Activated CD8-positive, alpha-beta memory T cell treated with anti-CD3 and anti-CD28 coated beads, Interleukin-2, amount 50 U/mL, for 24 hours (primary cell): Measurements from ENCODE around the gene ZMAT1.
"Not testable (repeated sequence)": the region's sequence is repeated elsewhere in the genome, so short reads cannot be mapped to it uniquely, and the experiment has no call there.

ENCODE experiments used
- DNase-seq: peaks from one replicate; pipeline ENCODE4 v3.0.0-alpha.2; 2020; ENCODE audit errors: extremely low read depth

Gene ZMAT1

DNA sequence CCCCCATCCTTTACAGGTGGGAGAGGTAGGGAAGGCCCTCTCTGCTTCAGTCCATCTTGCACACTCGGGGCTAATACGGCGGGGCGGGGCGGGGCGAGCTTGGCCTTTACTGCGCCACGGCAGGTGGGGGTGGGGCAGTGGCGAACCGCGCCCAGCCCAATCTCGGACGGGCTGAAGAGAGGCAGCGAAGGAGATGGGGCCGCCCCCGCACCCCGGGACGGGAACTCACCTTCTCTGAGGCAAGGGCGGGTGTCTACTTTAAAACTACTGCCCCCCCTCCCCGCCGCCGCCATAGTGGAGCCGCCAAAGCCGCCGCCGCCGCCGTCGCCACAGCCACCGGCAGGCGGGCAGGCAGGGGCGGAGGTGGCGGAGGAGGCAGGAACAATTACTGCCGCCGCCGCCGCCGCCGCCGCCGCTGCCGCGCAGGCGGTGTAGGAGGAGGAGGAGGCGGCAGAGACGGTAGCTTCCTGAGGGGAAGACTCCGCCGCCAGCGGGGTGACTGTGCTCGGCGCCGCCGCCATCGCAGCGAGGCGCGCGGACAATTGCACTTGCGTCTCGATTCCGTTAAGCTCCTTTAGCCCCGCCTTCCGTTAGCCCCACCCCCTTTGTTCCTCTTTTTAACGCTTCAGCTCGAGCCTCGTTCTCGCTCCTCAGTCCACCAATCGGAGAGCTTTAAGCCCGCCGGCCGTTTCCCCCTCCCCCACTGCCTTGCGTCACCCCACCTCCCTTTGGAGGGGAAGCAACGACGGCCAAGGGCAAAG lies at the start of gene ZMAT1:
Gene ZMAT1 (minus strand): TSS at position 540 of the 761 bp plus-strand sequence. CDS start 19 bp downstream, at position 521.
- peak; percentile 86 for DNase-seq

DNA sequence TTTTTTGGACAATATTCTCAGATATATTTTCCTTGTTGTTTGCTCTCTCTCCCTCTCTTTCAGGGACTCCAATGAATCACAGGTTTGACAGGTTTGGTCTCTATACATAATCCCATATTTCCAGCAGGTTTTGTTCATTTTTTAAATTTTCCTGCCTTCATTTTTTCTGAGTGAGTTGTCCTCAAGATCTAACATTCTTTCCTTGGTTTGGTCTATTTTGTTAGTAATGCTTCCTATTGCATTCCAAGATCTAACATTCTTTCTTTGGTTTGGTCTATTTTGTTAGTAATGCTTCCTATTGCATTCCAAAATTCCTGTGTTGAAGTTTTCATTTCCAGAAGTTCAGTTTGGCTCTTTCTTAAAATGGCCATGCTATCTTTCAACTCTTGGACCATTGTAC lies 45.3 kb upstream of the ZMAT1 start:
- DNase-seq = no peak

DNA sequence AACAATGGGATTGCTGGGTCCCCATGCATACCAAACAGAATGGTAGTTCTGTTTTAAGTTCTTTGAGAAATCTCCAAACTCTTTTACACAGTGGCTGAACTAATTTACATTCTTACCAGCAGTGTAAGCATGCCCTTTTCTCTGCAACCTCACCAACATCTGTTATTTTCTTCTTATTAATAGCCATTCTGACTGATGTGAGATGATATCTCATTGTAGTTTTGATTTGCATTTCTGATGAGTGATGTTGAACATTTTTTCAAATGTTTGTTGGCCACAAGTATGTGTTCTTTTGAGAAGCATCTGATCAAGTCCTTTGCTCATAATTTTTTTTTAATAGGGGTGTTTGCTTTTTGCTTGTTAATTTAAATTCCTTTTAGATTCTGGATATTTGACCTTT lies 41.2 kb upstream of the ZMAT1 start:
- no peak for DNase-seq

DNA sequence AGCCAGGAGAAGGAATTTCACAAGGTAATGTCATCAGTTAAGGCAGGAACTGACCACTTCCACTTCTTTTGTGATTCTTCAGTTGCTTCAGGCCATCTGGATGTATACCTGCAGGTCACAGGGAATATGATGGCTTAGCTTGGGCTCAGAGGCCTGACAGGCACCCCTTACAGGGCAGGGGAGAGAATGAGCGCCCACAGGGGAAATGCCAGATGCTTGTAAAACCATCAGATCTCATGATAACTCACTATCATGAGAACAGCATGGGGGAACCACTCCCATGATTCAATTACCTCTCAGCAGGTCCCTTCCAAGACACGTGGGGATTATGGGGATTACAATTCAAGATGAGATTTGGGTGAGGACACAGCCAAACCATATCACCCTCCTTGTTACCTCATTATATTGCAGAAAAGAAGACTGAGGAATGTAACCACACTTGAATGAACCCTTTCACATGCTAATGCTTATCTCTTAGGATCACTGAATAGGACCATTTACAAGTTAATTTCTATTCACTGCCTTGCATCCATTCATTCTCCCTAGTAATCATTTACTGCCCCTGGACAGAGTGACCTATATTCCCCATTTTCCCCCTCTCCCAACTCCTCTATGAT lies 33.2 kb upstream of the ZMAT1 start:
- DNase-seq = not testable (repeated sequence)

DNA sequence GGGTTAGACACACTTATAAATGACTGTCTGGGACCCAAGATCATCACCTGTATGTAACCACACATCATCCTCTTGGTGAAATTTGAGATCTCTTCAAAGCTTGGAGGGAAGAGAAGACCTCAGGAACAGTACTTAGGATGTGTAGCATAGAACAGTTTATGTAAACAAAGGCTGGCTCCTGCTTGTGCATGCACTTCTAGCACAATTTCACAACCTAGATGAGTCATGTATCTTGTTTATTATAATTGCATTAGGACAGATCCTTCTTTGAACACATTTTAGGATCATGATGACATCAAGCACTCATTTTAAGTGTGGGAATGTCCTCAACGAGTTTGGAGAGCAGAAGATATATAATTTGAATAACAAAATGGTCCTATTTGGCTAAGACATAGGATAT lies 26.3 kb upstream of the ZMAT1 start:
- no peak for DNase-seq

DNA sequence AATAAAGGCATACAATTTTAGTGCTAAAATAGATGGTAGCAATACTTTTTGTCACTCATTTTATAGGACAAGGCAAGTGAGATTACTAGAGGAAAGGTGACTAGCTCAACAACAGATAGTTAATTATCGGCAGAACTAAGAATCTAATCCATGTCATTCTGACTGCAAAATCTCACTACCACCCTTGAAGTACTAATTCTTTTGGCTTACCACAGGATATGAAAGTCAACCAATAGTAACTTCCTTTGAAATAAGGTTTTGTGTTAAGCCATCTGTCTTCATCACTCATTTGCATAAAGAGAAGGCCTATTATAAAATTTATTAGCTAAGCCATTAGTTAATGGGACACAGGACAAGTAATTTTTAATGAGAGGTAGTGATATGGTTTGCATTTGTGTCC lies 25.3 kb upstream of the ZMAT1 start:
- no peak for DNase-seq

DNA sequence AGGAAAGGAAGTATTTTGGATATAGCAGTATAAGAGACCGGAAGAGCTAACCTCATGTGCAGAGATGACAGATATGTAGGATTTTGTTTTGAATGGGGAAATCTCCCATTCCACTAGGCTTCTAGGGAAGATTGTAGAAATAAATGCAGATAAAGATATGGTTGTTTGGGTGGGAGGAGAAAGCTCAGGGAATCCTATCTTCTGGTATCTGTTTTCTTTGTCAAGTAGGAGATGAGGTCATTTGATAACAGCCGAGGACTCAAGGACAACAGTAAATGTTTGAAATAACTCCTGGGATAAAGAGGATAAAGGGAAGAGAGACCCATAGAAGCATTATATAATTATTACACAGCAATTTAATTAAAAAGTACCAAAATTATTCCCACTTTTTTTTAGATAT lies 24.7 kb upstream of the ZMAT1 start:
- no peak for DNase-seq

DNA sequence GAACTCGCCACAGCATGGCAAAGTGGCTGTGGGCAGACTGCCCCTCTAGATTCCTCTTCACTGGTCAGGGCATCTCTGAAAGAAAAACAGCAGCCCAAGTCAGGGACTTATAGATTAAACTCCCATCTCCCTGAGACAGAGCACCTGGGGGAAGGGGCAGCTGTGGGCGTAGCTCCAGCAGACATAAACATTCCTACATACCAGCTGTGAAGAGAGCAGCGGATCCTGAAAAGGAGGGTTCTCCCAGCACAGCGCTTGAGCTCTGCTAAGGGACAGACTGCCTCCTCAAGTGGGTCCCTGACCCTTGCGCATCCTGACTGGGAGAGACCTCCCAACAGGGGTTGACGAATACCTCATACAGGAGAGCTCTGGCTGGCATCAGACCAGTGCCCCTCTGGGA lies 18.8 kb upstream of the ZMAT1 start:
- no peak for DNase-seq

DNA sequence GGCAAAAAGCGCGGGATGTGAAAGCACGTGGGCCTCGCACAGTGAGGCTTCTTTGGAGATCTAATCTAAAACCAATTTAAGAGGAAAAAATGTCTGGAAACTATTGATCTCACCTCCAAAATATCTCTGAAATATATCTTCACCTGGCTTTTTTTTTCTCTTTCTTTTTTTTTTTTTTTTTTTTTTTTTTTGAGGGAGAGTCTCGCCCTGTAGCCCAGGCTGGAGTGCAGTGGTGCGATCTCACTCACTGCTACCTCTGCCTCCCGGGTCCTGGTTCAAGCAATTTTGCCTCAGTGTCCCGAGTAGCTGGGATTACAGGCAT lies 383 bp upstream of the ZMAT1 start:
- DNase-seq = no peak

DNA sequence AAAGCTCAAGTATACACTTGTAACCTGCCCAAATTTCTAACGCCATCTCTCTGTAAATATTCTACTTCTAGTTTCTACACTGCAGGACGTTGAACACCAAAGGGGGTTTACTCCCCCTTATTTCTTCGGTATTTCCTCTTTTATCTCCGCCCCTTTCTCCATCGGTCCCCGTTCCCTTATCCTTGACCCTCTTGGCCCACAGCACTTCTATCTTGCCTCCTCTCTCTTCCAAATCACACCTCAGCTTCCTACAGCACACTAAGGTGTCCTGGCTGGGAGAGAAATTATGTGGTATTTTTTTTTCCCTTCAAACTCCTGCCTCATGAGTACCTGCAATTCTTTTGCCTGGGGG lies 715 bp downstream of the ZMAT1 start:
- no peak for DNase-seq

DNA sequence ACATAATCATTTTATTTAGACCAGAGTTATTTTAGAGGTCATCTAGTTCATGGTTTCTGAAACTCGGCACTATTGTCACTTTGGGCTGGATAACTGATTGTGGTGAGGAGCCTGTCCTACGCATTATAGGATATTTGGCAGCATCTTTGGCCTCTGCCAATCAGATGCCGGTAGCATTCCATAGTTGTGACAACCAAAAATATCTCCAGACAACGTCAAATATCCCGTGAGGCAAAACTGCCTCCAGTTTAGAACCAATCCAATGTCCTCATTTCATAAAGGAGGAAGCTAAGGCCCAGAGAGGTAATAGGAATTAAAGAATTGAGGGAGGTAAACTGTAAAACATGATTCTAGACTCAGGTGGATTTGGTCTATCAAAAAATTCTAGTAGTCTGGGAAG lies 6.1 kb downstream of the ZMAT1 start:
- DNase-seq = no peak

DNA sequence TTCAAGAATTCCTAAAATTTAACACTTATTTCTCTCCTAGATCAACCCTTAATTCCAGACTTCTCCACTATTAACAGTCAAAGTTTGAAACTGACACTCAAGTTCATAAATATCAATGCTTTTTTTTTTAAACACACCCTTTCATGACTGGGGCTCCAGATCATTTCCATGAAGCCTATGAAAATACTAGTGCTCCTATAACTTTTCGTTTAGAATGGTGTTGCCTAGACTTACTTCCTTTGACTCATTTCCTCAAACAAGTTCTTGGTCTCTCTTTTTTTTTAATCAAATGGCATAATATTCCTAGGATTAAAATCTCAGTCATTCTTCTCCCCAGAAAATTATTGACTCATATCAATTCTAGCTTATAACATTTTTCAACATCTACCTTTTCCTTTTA lies 13.1 kb downstream of the ZMAT1 start:
- no peak for DNase-seq

DNA sequence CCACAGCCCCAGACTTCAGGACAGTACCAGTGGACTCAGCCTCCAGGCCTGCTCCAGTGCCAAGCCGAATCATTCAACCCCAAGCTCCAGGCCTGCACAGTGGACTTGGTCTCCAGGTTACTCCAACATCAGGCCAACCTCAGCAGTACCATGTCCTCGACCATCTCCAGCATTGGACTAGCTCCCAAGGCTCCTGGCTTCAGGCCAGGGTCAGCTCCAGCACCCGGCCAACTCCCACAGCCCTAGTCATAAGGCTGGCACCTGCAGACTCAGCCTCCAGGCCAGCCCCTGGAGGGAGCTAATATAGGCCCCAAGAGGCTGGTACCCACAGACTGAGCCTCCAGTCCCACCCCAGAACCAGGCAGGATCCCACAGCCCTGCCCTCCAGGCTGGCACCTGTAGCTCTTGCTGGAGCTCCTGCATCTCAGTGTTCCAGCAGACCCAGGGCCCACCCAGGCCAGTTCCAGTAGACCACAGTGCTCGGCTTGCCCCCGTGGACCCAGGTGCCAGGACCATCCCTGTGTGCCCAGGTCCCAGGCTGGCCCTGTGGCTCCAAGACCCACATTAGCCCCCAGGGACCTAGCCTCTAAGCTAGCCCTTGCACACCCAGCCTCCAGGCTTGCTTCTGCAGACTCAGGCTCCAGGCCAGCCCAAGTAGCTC lies 25.6 kb downstream of the ZMAT1 start:
- no peak for DNase-seq

DNA sequence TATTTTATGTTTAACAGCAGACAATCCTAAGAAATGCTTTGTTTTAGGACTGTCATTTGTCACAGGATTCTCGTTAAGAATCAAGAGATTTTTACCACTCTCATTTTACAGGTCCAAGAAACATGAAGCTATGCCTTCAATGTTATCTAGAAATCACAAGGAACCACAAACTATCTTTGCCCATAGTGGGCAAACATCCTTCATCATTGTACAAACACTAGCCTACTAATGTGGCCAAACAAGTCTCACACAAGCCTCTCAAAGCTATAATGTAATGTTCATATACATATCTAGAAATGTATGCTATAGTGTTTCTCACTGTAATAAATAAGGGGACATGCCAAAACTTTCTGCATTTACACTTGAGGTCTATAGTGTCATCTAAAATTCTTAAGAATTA lies 26.8 kb downstream of the ZMAT1 start:
- no peak for DNase-seq
